NCI-H82 treated with DMSO at 0.1 percent for 48 hours (cell line): Measurements from ENCODE around the gene FYN.

Experiments used
- DNase-seq: peaks from one replicate; lab custom pipeline; 2025; ENCODE audit not compliant: unreplicated experiment; lab: John Stamatoyannopoulos, UW

Gene FYN

GRCh38 chr6:111732390-111732789, 140.9 kb downstream of the FYN start:
- no peak for DNase-seq

- DNase-seq, result no peak
These were observed 141.6 kb downstream of the FYN start for GRCh38 chr6:111731456-111732195.

- DNase-seq, result no peak
These were observed 142.4 kb downstream of the FYN start for GRCh38 chr6:111730864-111731263.

GRCh38 chr6:111727802-111728201, 145.4 kb downstream of the FYN start:
- no peak for DNase-seq

- no peak for DNase-seq
These were observed 146.2 kb downstream of the FYN start for GRCh38 chr6:111727041-111727440.

- no peak for DNase-seq
These were observed 147.7 kb downstream of the FYN start for GRCh38 chr6:111725446-111726112.

GRCh38 chr6:111724505-111724904, 148.7 kb downstream of the FYN start:
- DNase-seq, result no peak

- no peak for DNase-seq
These were observed 149.2 kb downstream of the FYN start for GRCh38 chr6:111724039-111724438.

- no peak for DNase-seq
These were observed 149.8 kb downstream of the FYN start for GRCh38 chr6:111723412-111723970.

GRCh38 chr6:111722179-111722731, 151.0 kb downstream of the FYN start:
- DNase-seq, result no peak

- DNase-seq, result peak; percentile 4
These were observed 151.5 kb downstream of the FYN start for GRCh38 chr6:111721753-111722154.

- DNase-seq, result no peak
These were observed 152.2 kb downstream of the FYN start for GRCh38 chr6:111720931-111721496.

GRCh38 chr6:111718990-111719389, 154.3 kb downstream of the FYN start:
- DNase-seq, result no peak

- DNase-seq, result no peak
These were observed 154.9 kb downstream of the FYN start for GRCh38 chr6:111718326-111718725.

- no peak for DNase-seq
These were observed 155.6 kb downstream of the FYN start for GRCh38 chr6:111717621-111718020.

GRCh38 chr6:111716325-111716724, 156.9 kb downstream of the FYN start:
- DNase-seq, result no peak

GRCh38 chr6:111715321-111715720, 157.9 kb downstream of the FYN start:
- DNase-seq, result no peak

GRCh38 chr6:111714416-111715270, 158.6 kb downstream of the FYN start:
- no peak for DNase-seq

GRCh38 chr6:111713811-111714210, 159.4 kb downstream of the FYN start:
- no peak for DNase-seq

GRCh38 chr6:111713236-111713635, 160.0 kb downstream of the FYN start:
- DNase-seq, result no peak
